Measurements from ENCODE around the gene SLC44A1. TPM values are rescaled to one million over a fixed set of nuclear protein-coding genes. Genes with fewer than 3 reads are reported as not detected.

The SLC44A1 gene
- total RNA-seq, 1 donor from 2014 or later, result 9.6 TPM

DNA sequence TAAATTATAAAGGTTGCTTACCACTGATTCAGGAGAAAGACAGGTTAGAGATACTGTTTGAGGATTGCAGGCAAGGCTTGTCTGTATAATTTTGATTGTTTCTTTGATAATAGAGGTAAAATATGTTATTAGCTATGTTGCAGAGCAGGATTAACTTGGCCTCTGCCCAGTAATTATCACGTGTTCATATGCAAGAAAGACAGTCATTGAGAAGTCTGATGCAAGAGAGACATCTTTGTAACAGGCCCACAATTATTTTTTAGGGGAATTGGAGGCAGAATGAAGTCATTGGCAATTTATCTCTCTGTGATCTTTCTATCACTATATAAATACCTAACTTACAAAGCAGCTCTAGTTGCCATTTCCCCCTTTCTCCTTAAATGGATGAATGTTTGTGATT lies 46.0 kb downstream of the SLC44A1 start:
- Mint-ChIP-seq H3K27ac (ENCODE audit: unreplicated experiment) (no peak overlapping the region), H3K27me3 (ENCODE audit: unreplicated experiment) (no peaks in the 10 kb centered on the region), H3K36me3 (ENCODE audit: unreplicated experiment) (no peaks in the 10 kb centered on the region), H3K4me1 (ENCODE audit: low read depth, unreplicated experiment) (peaks cover 11% of the 10 kb centered on the region), H3K4me3 (ENCODE audit: unreplicated experiment) (no peak overlapping the region), H3K9me3 (ENCODE audit: unreplicated experiment) (no peaks in the 10 kb centered on the region)
- no peak for DNase-seq
- TF ChIP-seq, protein P1, sequence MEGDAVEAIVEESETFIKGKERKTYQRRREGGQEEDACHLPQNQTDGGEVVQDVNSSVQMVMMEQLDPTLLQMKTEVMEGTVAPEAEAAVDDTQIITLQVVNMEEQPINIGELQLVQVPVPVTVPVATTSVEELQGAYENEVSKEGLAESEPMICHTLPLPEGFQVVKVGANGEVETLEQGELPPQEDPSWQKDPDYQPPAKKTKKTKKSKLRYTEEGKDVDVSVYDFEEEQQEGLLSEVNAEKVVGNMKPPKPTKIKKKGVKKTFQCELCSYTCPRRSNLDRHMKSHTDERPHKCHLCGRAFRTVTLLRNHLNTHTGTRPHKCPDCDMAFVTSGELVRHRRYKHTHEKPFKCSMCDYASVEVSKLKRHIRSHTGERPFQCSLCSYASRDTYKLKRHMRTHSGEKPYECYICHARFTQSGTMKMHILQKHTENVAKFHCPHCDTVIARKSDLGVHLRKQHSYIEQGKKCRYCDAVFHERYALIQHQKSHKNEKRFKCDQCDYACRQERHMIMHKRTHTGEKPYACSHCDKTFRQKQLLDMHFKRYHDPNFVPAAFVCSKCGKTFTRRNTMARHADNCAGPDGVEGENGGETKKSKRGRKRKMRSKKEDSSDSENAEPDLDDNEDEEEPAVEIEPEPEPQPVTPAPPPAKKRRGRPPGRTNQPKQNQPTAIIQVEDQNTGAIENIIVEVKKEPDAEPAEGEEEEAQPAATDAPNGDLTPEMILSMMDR (IDR thresholded peaks at IDR 0.05; ENCODE audit: partially characterized antibody, unreplicated experiment), result no peak

DNA sequence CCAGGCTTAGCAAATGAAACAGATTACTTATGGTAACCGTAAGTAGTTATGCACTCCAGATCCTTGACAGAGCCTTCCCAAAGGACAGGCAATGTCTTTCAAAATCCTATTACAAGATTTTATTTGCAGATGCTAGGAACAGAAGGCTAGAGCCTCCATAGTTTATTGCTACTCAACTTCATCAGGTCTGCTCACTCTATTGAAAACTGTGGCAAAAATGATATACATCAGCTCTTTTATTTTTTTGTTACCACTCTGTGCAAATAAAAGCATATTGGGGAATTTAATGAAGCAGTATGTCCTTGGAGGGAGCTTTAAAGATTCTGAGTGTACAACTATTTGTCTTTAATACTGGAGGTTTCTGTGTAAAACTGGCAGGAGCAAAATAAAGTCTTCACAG lies 46.5 kb downstream of the SLC44A1 start:
- H3K4me3 Mint-ChIP-seq (ENCODE audit: unreplicated experiment), result no peak overlapping the region
- H3K4me1 Mint-ChIP-seq (ENCODE audit: low read depth, unreplicated experiment), result peaks cover 11% of the 10 kb centered on the region
- no peaks in the 10 kb centered on the region for H3K36me3 Mint-ChIP-seq (ENCODE audit: unreplicated experiment)
- no peaks in the 10 kb centered on the region for H3K9me3 Mint-ChIP-seq (ENCODE audit: unreplicated experiment)
- no peaks in the 10 kb centered on the region for H3K27me3 Mint-ChIP-seq (ENCODE audit: unreplicated experiment)
- TF ChIP-seq, protein P1 (IDR thresholded peaks at IDR 0.05; ENCODE audit: partially characterized antibody, unreplicated experiment), result no peak
- H3K27ac Mint-ChIP-seq (ENCODE audit: unreplicated experiment), result no peak overlapping the region
- DNase-seq, result no peak

DNA sequence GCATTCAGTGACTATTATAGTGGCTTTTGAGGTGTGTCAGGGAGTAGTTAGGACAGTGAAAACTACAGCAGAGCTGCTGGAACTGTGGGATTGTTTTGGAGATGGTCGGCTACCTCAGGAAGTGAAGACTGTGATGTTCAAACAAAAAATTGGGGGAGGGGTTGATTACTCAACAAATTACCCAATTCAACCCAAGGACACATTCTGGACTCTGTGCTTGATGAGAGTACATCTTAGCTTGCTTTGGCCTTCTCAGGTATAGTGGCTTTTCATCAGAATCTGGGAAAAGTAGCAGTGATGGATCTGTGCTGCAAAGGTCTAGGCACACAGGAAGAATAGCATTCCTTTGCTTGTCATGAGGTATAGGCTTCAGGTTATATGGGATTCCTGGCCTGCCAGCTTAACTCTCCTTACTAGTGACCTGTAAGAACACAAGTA lies 47.0 kb downstream of the SLC44A1 start:
- TF ChIP-seq, protein P1 (IDR thresholded peaks at IDR 0.05; ENCODE audit: partially characterized antibody, unreplicated experiment), result no peak
- no peak for DNase-seq
- Mint-ChIP-seq H3K36me3 (ENCODE audit: unreplicated experiment) (no peaks in the 10 kb centered on the region), H3K4me3 (ENCODE audit: unreplicated experiment) (no peak overlapping the region), H3K9me3 (ENCODE audit: unreplicated experiment) (no peaks in the 10 kb centered on the region), H3K4me1 (ENCODE audit: low read depth, unreplicated experiment) (peaks cover 11% of the 10 kb centered on the region), H3K27me3 (ENCODE audit: unreplicated experiment) (no peaks in the 10 kb centered on the region), H3K27ac (ENCODE audit: unreplicated experiment) (no peak overlapping the region)

DNA sequence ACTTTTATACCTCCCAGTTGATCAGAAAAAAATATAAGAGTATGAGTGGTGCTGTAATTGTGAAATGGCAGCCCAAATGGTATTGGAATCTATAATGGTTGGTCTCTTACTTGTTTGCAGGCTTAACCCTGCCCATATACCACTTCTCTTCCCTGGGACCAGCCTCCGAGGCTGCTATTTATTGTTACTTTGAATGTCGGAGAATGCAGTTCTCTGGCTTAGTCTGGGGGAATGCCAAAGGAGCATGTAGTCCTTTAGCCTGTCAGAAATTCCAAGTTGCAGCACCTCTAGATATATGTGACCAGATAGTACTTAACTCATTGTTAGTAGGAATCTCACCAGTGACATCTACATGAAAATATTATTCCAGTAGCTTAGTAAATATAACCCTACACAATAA lies 47.5 kb downstream of the SLC44A1 start:
- peaks cover 14% of the 10 kb centered on the region for H3K4me1 Mint-ChIP-seq (ENCODE audit: low read depth, unreplicated experiment)
- TF ChIP-seq, protein P1 (IDR thresholded peaks at IDR 0.05; ENCODE audit: partially characterized antibody, unreplicated experiment), result no peak
- no peaks in the 10 kb centered on the region for H3K9me3 Mint-ChIP-seq (ENCODE audit: unreplicated experiment)
- DNase-seq, result no peak
- no peaks in the 10 kb centered on the region for H3K36me3 Mint-ChIP-seq (ENCODE audit: unreplicated experiment)
- H3K27ac Mint-ChIP-seq (ENCODE audit: unreplicated experiment), result no peak overlapping the region
- H3K27me3 Mint-ChIP-seq (ENCODE audit: unreplicated experiment), result no peaks in the 10 kb centered on the region
- no peak overlapping the region for H3K4me3 Mint-ChIP-seq (ENCODE audit: unreplicated experiment)

DNA sequence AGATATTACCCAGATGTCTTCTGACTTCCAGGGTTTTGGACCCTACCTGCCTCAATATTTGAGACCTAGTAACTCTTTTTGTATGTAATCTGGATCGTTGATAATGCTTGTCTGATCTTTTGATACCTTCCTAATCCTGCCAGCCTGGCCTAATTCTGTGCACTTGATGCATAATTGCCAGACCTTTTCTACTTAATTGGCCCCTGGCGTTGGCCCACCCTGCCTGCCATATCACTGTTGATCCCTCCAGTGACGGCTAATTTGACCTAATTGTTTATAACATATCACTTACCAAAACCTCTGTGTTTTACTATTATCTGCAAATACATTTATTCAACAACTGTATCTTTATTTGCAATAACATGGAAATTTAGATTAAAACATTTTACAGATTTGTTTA lies 49.0 kb downstream of the SLC44A1 start:
- Mint-ChIP-seq H3K27me3 (ENCODE audit: unreplicated experiment) (no peaks in the 10 kb centered on the region), H3K9me3 (ENCODE audit: unreplicated experiment) (no peaks in the 10 kb centered on the region), H3K36me3 (ENCODE audit: unreplicated experiment) (no peaks in the 10 kb centered on the region), H3K27ac (ENCODE audit: unreplicated experiment) (no peak overlapping the region), H3K4me3 (ENCODE audit: unreplicated experiment) (no peak overlapping the region), H3K4me1 (ENCODE audit: low read depth, unreplicated experiment) (peaks cover 16% of the 10 kb centered on the region)
- TF ChIP-seq, protein P1 (IDR thresholded peaks at IDR 0.05; ENCODE audit: partially characterized antibody, unreplicated experiment), result no peak
- DNase-seq, result no peak

Measured in glutamatergic neuron (in vitro differentiated cells).